Sigmoid colon (tissue), 7 donors: ENCODE measurements around the gene SELENOI. TPM values are rescaled to one million over a fixed set of nuclear protein-coding genes. Genes with fewer than 3 reads are reported as not detected.

Experiments used
- DNase-seq: peaks from one replicate; pipeline ENCODE4 v3.0.0-alpha.2; 2019
- H3K27ac ChIP-seq, 4 donors: fragments of 200-600 bp; sonication (generic); one replicate each; pipeline ENCODE4 v1.5.1; 2016 to 2019; ENCODE audit warnings: mild to moderate bottlenecking in 1 of 4
- H3K27me3 ChIP-seq, 3 donors: fragments of 200-600 bp; sonication (generic); one replicate each; pipeline ENCODE4 v1.5.1; 2019; ENCODE audit warnings: mild to moderate bottlenecking in 1 of 3
- H3K36me3 ChIP-seq, 4 donors: fragments of 200-600 bp; sonication (generic); one replicate each; pipeline ENCODE4 v1.5.1; 2016 to 2019
- H3K4me1 ChIP-seq, 4 donors: fragments of 200-600 bp; sonication (generic); one replicate each; pipeline ENCODE4 v1.5.1; 2017 to 2019
- H3K4me3 ChIP-seq, 4 donors: fragments of 200-600 bp; sonication (generic); one replicate each; pipeline ENCODE4 v1.5.1; 2017 to 2019; ENCODE audit warnings: mild to moderate bottlenecking in 2 of 4, moderate library complexity in 1 of 4
- H3K9me3 ChIP-seq, 4 donors: fragments of 200-600 bp in 3 of 4; sonication (generic) in 3 of 4; one replicate each; pipeline versions ENCODE4 v1.5.1 to v1.6.1; 2013 to 2019
- CTCF ChIP-seq, 4 experiments: fragments of 450-650 bp in 3 of 4; fragments of 200-600 bp in 1 of 4; IDR thresholded peaks; one replicate each; pipeline ENCODE4 v1.5.1; 2016 to 2019; ENCODE audit warnings: antibody characterized with exemption in 4 of 4, mild to moderate bottlenecking in 3 of 4, moderate library complexity in 2 of 4
- EP300 ChIP-seq, 4 donors: sonication (generic); formaldehyde crosslinking; IDR thresholded peaks; one replicate each; pipeline ENCODE4 v1.6.1; 2017; ENCODE audit warnings: antibody characterized with exemption in 4 of 4
- POLR2A ChIP-seq, 2 donors: fragments of 450-650 bp; IDR thresholded peaks; one replicate each; pipeline ENCODE4 v1.6.1; 2016; ENCODE audit warnings: antibody characterized with exemption in 2 of 2, mild to moderate bottlenecking in 2 of 2, moderate library complexity in 2 of 2
- POLR2AphosphoS5 ChIP-seq, 4 donors: sonication (generic); formaldehyde crosslinking; IDR thresholded peaks; one replicate each; pipeline ENCODE4 v1.6.1; 2017; ENCODE audit warnings: antibody characterized with exemption in 4 of 4
- WGBS, 2 donors: extraction: QIAGEN DNeasy Blood & Tissue Kit; methylation state at CpG; one replicate each; pipeline ENCODE4 v1.1.7; 2013; 5-methylcytosine and 5-hydroxymethylcytosine counted together
- intact Hi-C: fragments of 100-400 bp; cut with DNase I; formaldehyde crosslinking; loops from one replicate; pipeline ENCODE4 v1.15.1; 2023
- polyA plus RNA-seq, 3 donors: library from polyadenylated mRNA; stranded (reverse); fragments of 200-250 nt; gene quantifications; one replicate each; pipeline ENCODE4 v1.2.3, GENCODE V29; 2013
- total RNA-seq, 4 donors: library from RNA; depleted of rRNA; stranded (reverse); fragments of >200 nt; gene quantifications; one replicate each; pipeline ENCODE4 v1.1.0, GENCODE V29; 2016
- donor health status: healthy with polysubstance abuse.
- donor health status: Bipolar disorder and iron deficiency.
- donor health status: healthy.

SELENOI gene
- total and polyA plus RNA-seq, 7 donors = 1.2 to 11.0 (median 8.9) TPM

GRCh38 chr2:26387189-26387588, 41.2 kb downstream of the SELENOI start:
- Histone ChIP-seq H3K27me3 (no peaks in the 10 kb centered on the region), H3K4me3 (no peak overlapping the region), H3K9me3 (no peaks in the 10 kb centered on the region), H3K27ac (no peak overlapping the region), H3K36me3 (peaks cover 0 to 71% (median 2%) of the 10 kb centered on the region in 4 donors), H3K4me1 (no peaks in the 10 kb centered on the region)
- TF ChIP-seq CTCF (IDR thresholded peaks at IDR 0.05) (no peak), POLR2AphosphoS5 (IDR thresholded peaks at IDR 0.05) (no peak), EP300 (IDR thresholded peaks at IDR 0.05) (no peak), POLR2A (IDR thresholded peaks at IDR 0.05) (no peak)
- 97 to 98% methylated on average over 4 of the region's 4 CpGs for WGBS, 2 donors
- intact Hi-C loops = no loop called here
- no peak for DNase-seq

GRCh38 chr2:26394694-26395093, 48.8 kb downstream of the SELENOI start:
- TF ChIP-seq CTCF (IDR thresholded peaks at IDR 0.05) = no peak
- TF ChIP-seq POLR2AphosphoS5 (IDR thresholded peaks at IDR 0.05) = no peak
- TF ChIP-seq POLR2A (IDR thresholded peaks at IDR 0.05) = no peak
- TF ChIP-seq EP300 (IDR thresholded peaks at IDR 0.05) = no peak
- no peaks in the 10 kb centered on the region for H3K9me3 ChIP-seq
- no peak for DNase-seq
- H3K36me3 ChIP-seq = peaks cover 0 to 24% (median 0%) of the 10 kb centered on the region in 4 donors
- H3K27me3 ChIP-seq = no peaks in the 10 kb centered on the region
- H3K4me3 ChIP-seq = no peak overlapping the region
- no peak overlapping the region for H3K27ac ChIP-seq
- intact Hi-C loops = no loop called here
- WGBS, 2 donors = 95% methylated on average over 4 of the region's 4 CpGs
- H3K4me1 ChIP-seq = no peaks in the 10 kb centered on the region

- TF ChIP-seq POLR2A (IDR thresholded peaks at IDR 0.05) (no peak), EP300 (IDR thresholded peaks at IDR 0.05) (no peak), CTCF (IDR thresholded peaks at IDR 0.05) (no peak), POLR2AphosphoS5 (IDR thresholded peaks at IDR 0.05) (no peak)
- WGBS, 2 donors = 68 to 78% methylated on average over 4 of the region's 4 CpGs
- Histone ChIP-seq H3K27ac (no peak overlapping the region), H3K4me1 (no peaks in the 10 kb centered on the region), H3K9me3 (no peaks in the 10 kb centered on the region), H3K4me3 (no peak overlapping the region), H3K36me3 (peaks cover 0 to 17% (median 0%) of the 10 kb centered on the region in 4 donors), H3K27me3 (no peaks in the 10 kb centered on the region)
- DNase-seq = no peak
- intact Hi-C loops = no loop called here
Measured at GRCh38 chr2:26395394-26395793, 49.5 kb downstream of the SELENOI start.

- Histone ChIP-seq H3K4me1 (peaks cover 0 to 5% (median 4%) of the 10 kb centered on the region in 4 donors), H3K4me3 (no peak overlapping the region), H3K36me3 (peaks cover 0 to 10% (median 0%) of the 10 kb centered on the region in 4 donors), H3K9me3 (no peaks in the 10 kb centered on the region), H3K27me3 (peaks cover 0 to 3% (median 0%) of the 10 kb centered on the region in 3 donors), H3K27ac (no peak overlapping the region)
- TF ChIP-seq POLR2A (IDR thresholded peaks at IDR 0.05) (no peak), POLR2AphosphoS5 (IDR thresholded peaks at IDR 0.05) (no peak)
- intact Hi-C loops = no loop called here
- no peak for DNase-seq
- 79 to 88% methylated on average over 5 of the region's 5 CpGs for WGBS, 2 donors
Measured at GRCh38 chr2:26396734-26397298, 50.9 kb downstream of the SELENOI start.

GRCh38 chr2:26399771-26400376, 53.9 kb downstream of the SELENOI start:
- Histone ChIP-seq H3K27me3 (peaks cover 0 to 5% (median 0%) of the 10 kb centered on the region in 3 donors), H3K36me3 (peaks cover 0 to 10% (median 0%) of the 10 kb centered on the region in 4 donors), H3K4me3 (no peak overlapping the region), H3K27ac (no peak overlapping the region), H3K9me3 (no peaks in the 10 kb centered on the region), H3K4me1 (peaks cover 0 to 9% (median 8%) of the 10 kb centered on the region in 4 donors)
- TF ChIP-seq EP300 (IDR thresholded peaks at IDR 0.05) = no peak
- TF ChIP-seq POLR2A (IDR thresholded peaks at IDR 0.05) = no peak
- TF ChIP-seq POLR2AphosphoS5 (IDR thresholded peaks at IDR 0.05) = no peak
- TF ChIP-seq CTCF (IDR thresholded peaks at IDR 0.05) = no peak
- intact Hi-C loops = no loop called here
- no peak for DNase-seq
- WGBS, 2 donors = 45 to 62% methylated on average over 4 of the region's 4 CpGs
